Hepatocyte (in vitro differentiated cells): ENCODE data around the gene CAPZB. TPM values are rescaled to one million over a fixed set of nuclear protein-coding genes. Genes with fewer than 3 reads are reported as not detected.
"Not testable (repeated sequence)": the region's sequence is repeated elsewhere in the genome, so short reads cannot be mapped to it uniquely, and the experiment has no call there.

Experiments
- DNase-seq: peaks from one replicate; pipeline ENCODE4 v3.0.0-alpha.2; 2016; ENCODE audit warnings: low spot score
- H2AFZ ChIP-seq: fragments of 200-600 bp; sonication (generic); 2 replicates; pipeline ENCODE4 v1.6.0; 2016; ENCODE audit warnings: antibody characterized with exemption, mild to moderate bottlenecking
- H3K27ac ChIP-seq: fragments of 200-600 bp; sonication (generic); 2 replicates; pipeline ENCODE4 v1.5.1; 2016; ENCODE audit warnings: mild to moderate bottlenecking
- H3K27me3 ChIP-seq: fragments of 200-600 bp; sonication (generic); 2 replicates; pipeline ENCODE4 v1.6.1; 2016
- H3K36me3 ChIP-seq: fragments of 200-600 bp; sonication (generic); replicated peaks from 2 replicates; pipeline ENCODE4 v1.5.1; 2016; ENCODE audit warnings: low read depth; ENCODE audit not compliant: insufficient read depth
- H3K4me1 ChIP-seq: fragments of 200-600 bp; sonication (generic); 2 replicates; pipeline ENCODE4 v1.5.1; 2016; ENCODE audit warnings: mild to moderate bottlenecking, moderate library complexity; ENCODE audit not compliant: insufficient read depth
- H3K4me2 ChIP-seq: fragments of 200-600 bp; sonication (generic); 2 replicates; pipeline ENCODE4 v1.6.0; 2016
- H3K4me3 ChIP-seq: fragments of 200-600 bp; sonication (generic); 2 replicates; pipeline ENCODE4 v1.5.1; 2016; ENCODE audit warnings: mild to moderate bottlenecking
- H3K79me2 ChIP-seq: fragments of 200-600 bp; sonication (generic); 2 replicates; pipeline ENCODE4 v1.6.0; 2017; ENCODE audit warnings: mild to moderate bottlenecking
- H3K9me2 ChIP-seq: fragments of 200-600 bp; sonication (generic); replicated peaks from 2 replicates; pipeline ENCODE4 v1.6.0; 2017; ENCODE audit warnings: mild to moderate bottlenecking; ENCODE audit not compliant: insufficient read depth
- H3K9me3 ChIP-seq: fragments of 200-600 bp; sonication (generic); 2 replicates; pipeline ENCODE4 v1.5.1; 2016; ENCODE audit warnings: low read depth, mild to moderate bottlenecking
- H4K20me1 ChIP-seq: fragments of 200-600 bp; sonication (generic); 2 replicates; pipeline ENCODE4 v1.6.0; 2016; ENCODE audit warnings: mild to moderate bottlenecking; ENCODE audit not compliant: insufficient read depth, poor library complexity, severe bottlenecking
- CTCF ChIP-seq: fragments of 200-600 bp; sonication (generic); IDR thresholded peaks from 2 replicates; pipeline ENCODE4 v1.5.1; 2016; ENCODE audit warnings: antibody characterized with exemption, mild to moderate bottlenecking; ENCODE audit not compliant: poor library complexity
- EZH2 ChIP-seq: fragments of 200-600 bp; sonication (generic); IDR thresholded peaks from 2 replicates; pipeline ENCODE4 v1.6.1; 2016; ENCODE audit warnings: antibody characterized with exemption, mild to moderate bottlenecking, borderline replicate concordance
- EZH2phosphoT487 ChIP-seq: fragments of 200-600 bp; sonication (generic); IDR thresholded peaks from one replicate; pipeline ENCODE4 v1.6.1; 2018; ENCODE audit warnings: antibody characterized with exemption, mild to moderate bottlenecking, low read depth, moderate library complexity; ENCODE audit not compliant: unreplicated experiment, severe bottlenecking
- WGBS: methylation state at CpG from one replicate; pipeline ENCODE4 v1.1.6; 2016; ENCODE audit warnings: low lambda C conversion rate; ENCODE audit errors: missing lambda C conversion rate; 5-methylcytosine and 5-hydroxymethylcytosine counted together
- polyA plus RNA-seq: library from polyadenylated mRNA; unstranded; fragments of >200 nt; fragmentation: Nextera tagmentation; extraction: Ambion mirVana; gene quantifications from 2 replicates; pipeline ENCODE4 v1.2.1, GENCODE V29; 2016
- total RNA-seq: library from RNA; depleted of rRNA; stranded (reverse); fragments of >200 nt; gene quantifications from 2 replicates; pipeline ENCODE4 v1.2.3, GENCODE V29; 2014

Gene CAPZB
- total and polyA plus RNA-seq, 2 experiments from 2014 or later, result 139 to 261 TPM

DNA sequence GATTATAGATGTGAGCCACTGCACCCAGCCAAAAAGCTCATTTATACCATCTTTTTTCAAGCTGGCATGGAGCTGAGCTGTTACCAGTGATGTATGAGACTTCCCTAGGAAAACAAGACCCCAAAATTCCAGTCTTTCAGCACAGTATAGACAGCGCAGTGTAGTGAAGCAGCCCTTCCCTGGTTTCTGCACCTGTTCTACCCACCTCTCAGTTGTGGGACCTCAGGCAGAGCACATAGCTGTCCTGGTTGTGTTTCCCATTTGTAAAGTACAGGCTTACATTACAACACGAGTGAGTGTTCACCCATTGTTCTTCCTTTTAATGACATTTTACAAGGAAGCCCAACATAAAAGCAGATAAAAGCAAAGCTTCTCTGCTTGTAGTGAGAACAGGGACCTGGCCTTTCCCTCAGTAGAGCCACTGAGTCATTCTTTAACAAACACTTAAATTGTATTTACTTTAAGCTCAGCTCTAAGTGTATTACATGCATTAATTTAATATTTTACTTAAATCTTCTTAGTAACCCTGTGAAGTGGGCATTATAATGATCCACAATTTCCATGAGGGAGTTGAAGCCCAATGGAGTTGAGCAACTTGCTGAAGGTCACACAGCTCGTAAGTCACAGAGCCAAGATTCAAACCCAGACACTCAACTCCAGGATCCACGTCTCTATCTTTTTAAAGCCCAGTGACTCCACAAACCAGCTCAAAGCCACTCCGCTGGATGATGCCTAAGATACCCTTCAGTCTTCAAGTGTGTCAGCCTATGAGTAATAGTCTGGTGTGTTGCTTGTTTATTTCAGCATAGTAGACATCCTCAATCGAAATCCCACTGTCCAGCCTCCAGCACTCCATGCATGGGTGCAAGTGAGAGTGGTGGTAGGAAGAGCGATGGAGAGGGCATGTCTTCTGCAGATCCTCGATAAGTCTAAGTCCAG lies 40.5 kb upstream of the CAPZB start:
- no peak overlapping the region for H3K4me3 ChIP-seq
- H3K36me3 ChIP-seq, result no peaks in the 10 kb centered on the region
- DNase-seq, result peak; percentile 34
- H2AFZ ChIP-seq, result no peak overlapping the region
- H3K9me2 ChIP-seq, result no peaks in the 10 kb centered on the region
- no peaks in the 10 kb centered on the region for H3K9me3 ChIP-seq
- no peaks in the 10 kb centered on the region for H4K20me1 ChIP-seq
- no peaks in the 10 kb centered on the region for H3K79me2 ChIP-seq
- peak overlapping the region; percentile 80 for H3K27ac ChIP-seq
- H3K27me3 ChIP-seq, result no peaks in the 10 kb centered on the region
- 70% methylated on average over 8 of the region's 8 CpGs for WGBS
- no peaks in the 10 kb centered on the region for H3K4me1 ChIP-seq
- TF ChIP-seq EZH2 (no peak), CTCF (no peak), EZH2phosphoT487 (no peak)
- peak overlapping the region; percentile 21 for H3K4me2 ChIP-seq

DNA sequence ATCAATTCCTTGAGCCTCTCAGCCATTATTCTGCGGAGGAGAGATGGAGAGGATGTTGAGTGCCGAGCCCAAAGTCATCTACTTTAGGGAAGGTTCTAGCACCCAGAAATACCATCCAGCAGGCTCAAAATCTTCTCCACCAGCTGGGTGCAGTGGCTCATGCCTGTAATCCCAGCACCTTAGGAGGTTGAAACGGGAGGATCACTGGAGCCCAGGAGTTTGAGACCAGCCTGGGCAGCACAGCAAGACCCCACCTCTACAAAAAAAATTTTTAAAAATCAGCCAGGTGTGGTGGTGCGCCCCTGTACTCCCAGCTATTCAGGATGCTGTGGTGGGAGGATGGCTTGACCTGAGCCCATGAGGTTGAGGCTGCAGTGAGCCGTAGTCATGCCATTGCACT lies 39.5 kb upstream of the CAPZB start:
- Histone ChIP-seq H3K9me3 (no peaks in the 10 kb centered on the region), H3K9me2 (no peaks in the 10 kb centered on the region), H3K4me1 (no peaks in the 10 kb centered on the region), H2AFZ (no peak overlapping the region), H3K27ac (no peak overlapping the region), H3K4me3 (no peak overlapping the region), H3K4me2 (no peak overlapping the region), H3K79me2 (no peaks in the 10 kb centered on the region), H4K20me1 (no peaks in the 10 kb centered on the region), H3K36me3 (no peaks in the 10 kb centered on the region), H3K27me3 (no peaks in the 10 kb centered on the region)
- TF ChIP-seq EZH2 (no peak), CTCF (no peak), EZH2phosphoT487 (no peak)
- 96% methylated on average over 5 of the region's 5 CpGs for WGBS
- no peak for DNase-seq

DNA sequence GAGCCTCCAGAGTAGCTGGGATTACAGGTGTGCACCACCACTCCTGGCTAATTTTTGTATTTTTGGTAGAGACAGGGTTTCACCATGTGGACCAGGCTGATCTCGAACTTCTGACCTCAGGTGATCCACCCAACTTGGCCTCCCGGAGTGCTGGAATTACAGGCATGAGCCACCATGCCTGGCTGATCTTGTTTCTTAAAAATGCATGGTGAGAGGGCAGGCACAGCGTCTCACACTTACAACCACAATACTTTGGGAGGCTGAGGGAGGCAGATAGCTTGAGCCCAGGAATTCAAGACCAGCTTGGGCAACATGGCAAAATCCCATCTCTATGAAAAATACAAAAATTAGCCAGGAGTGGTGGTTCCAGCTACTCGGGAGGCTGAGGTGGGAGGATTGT lies 37.2 kb upstream of the CAPZB start:
- not testable (repeated sequence) for H2AFZ ChIP-seq, H3K4me3 ChIP-seq, H3K27ac ChIP-seq, H4K20me1 ChIP-seq, H3K4me2 ChIP-seq, H3K9me3 ChIP-seq, H3K27me3 ChIP-seq, DNase-seq, H3K36me3 ChIP-seq, H3K79me2 ChIP-seq, H3K9me2 ChIP-seq, H3K4me1 ChIP-seq
- WGBS, result 80% methylated on average over 4 of the region's 4 CpGs

DNA sequence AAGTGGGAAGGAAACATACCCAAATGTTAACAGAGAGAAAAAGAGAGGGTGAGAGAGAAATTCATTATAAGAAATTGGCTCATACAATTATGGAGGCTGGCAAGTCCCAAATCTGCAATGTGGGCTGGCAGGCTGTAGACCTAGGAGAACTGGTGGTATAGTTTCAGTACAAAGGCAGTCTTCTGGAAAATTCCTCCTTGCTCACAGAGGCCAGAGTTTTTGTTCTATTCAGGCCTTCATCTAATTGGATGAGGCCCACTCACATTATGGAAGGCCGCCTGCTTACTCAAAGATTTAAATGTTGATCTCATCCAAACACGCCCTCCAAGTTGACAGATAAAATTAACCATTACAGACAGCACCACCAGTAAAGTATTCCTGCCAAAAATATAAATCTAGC lies 36.1 kb upstream of the CAPZB start:
- 90% methylated on average over 2 of the region's 2 CpGs for WGBS
- H3K27me3 ChIP-seq, result no peaks in the 10 kb centered on the region
- TF ChIP-seq CTCF (no peak), EZH2phosphoT487 (no peak), EZH2 (no peak)
- H3K79me2 ChIP-seq, result no peaks in the 10 kb centered on the region
- no peak overlapping the region for H2AFZ ChIP-seq
- no peaks in the 10 kb centered on the region for H3K9me3 ChIP-seq
- no peaks in the 10 kb centered on the region for H3K36me3 ChIP-seq
- no peak overlapping the region for H3K4me3 ChIP-seq
- no peak overlapping the region for H3K27ac ChIP-seq
- DNase-seq, result no peak
- no peak overlapping the region for H3K4me2 ChIP-seq
- H4K20me1 ChIP-seq, result no peaks in the 10 kb centered on the region
- no peaks in the 10 kb centered on the region for H3K4me1 ChIP-seq
- no peaks in the 10 kb centered on the region for H3K9me2 ChIP-seq
